NB4 (cell line): ENCODE data around the gene APOBEC3B.

Experiments
- MYC ChIP-seq: IDR thresholded peaks from 2 replicates; pipeline ENCODE4 v1.6.1; 2011; ENCODE audit warnings: low read depth, low read length
- POLR2A ChIP-seq: IDR thresholded peaks from 2 replicates; pipeline ENCODE4 v1.6.1; 2011; ENCODE audit warnings: mild to moderate bottlenecking; ENCODE audit not compliant: insufficient read length; ENCODE audit errors: extremely low read depth
- TF ChIP-seq, protein P1 (sequence below): IDR thresholded peaks from one replicate; pipeline ENCODE4 v1.5.1; 2012; ENCODE audit warnings: low read depth, low read length
- TF ChIP-seq, protein P2 (sequence below): IDR thresholded peaks from 2 replicates; pipeline ENCODE4 v1.6.1; 2011; ENCODE audit warnings: low read depth, low read length

DNA sequence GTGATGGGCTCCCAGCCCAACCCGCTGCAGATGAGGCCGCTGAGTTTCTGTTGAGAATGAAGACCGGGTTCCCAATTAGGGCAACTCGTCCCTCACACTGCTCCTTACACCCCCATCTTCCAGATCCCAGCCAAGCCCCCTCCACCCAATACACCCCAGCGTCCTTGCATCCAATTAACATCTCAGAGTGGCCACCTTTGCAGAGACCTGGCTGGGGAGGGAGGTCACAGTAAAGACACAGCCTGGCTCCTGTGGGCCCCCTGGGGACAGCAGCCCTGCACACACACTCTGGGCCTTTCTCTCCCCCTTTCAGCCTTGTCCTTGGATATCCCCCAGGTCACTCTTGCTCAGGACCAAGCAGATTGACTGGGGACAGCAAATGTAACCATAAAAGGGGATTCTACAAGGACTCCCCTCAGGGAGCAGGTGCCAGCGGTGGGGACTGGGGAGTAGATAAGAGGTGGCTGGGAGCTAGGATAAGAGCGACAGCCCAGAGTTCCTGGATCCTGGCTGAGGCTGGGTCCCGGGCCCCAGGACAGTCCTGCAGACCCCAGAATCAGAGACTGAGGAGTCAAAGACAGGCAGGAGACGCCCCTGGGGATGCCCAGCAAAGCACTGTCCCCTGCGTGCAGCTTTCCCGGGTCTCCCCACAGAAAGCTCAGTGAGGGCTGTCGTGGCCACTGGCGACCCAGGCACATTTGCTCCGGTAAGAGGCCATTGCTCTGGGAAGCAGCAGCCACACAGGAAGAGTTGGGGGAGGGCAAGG, 16.4 kb upstream of the APOBEC3B start:
- TF ChIP-seq, protein P1, sequence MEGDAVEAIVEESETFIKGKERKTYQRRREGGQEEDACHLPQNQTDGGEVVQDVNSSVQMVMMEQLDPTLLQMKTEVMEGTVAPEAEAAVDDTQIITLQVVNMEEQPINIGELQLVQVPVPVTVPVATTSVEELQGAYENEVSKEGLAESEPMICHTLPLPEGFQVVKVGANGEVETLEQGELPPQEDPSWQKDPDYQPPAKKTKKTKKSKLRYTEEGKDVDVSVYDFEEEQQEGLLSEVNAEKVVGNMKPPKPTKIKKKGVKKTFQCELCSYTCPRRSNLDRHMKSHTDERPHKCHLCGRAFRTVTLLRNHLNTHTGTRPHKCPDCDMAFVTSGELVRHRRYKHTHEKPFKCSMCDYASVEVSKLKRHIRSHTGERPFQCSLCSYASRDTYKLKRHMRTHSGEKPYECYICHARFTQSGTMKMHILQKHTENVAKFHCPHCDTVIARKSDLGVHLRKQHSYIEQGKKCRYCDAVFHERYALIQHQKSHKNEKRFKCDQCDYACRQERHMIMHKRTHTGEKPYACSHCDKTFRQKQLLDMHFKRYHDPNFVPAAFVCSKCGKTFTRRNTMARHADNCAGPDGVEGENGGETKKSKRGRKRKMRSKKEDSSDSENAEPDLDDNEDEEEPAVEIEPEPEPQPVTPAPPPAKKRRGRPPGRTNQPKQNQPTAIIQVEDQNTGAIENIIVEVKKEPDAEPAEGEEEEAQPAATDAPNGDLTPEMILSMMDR, result no peak
- TF ChIP-seq, protein P2, sequence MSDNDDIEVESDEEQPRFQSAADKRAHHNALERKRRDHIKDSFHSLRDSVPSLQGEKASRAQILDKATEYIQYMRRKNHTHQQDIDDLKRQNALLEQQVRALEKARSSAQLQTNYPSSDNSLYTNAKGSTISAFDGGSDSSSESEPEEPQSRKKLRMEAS, result no peak
- TF ChIP-seq POLR2A (no peak), MYC (no peak)
